ENCODE measurements around the gene PRAMEF1. TPM values are rescaled to one million over a fixed set of nuclear protein-coding genes. Genes with fewer than 3 reads are reported as not detected.
"Not testable (repeated sequence)": the region's sequence is repeated elsewhere in the genome, so short reads cannot be mapped to it uniquely, and the experiment has no call there.

PRAMEF1 gene
- total RNA-seq, 1 experiment from 2014 or later, result not detected

DNA sequence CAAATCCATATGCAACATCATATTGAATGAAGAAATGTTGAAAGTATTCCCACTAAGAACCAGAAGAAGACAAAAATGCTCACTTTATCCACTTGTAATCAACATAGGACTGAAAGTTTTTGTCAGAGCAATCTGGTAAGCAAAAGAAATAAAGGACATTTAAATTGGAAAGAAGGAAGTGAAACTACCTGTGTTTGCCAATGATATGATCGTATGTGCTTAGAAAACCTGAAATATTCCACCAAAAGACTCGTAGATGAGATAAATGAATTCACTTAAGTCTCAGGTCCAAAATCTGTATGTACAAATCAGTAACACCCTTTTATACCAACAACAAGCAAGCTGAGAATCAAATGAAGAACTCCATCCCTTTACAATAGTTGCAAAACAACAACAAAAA is 8.5 kb downstream of the PRAMEF1 start:
- Histone ChIP-seq H3K27me3 (ENCODE audit: control insufficient read depth, insufficient read depth, low read length) (no peaks in the 10 kb centered on the region), H3K4me3 (ENCODE audit: insufficient read depth, low read depth, low read length) (no peak overlapping the region), H3K36me3 (replicated peaks; ENCODE audit: control insufficient read depth, insufficient read depth, low read length) (no peaks in the 10 kb centered on the region)
- no peak for DNase-seq

DNA sequence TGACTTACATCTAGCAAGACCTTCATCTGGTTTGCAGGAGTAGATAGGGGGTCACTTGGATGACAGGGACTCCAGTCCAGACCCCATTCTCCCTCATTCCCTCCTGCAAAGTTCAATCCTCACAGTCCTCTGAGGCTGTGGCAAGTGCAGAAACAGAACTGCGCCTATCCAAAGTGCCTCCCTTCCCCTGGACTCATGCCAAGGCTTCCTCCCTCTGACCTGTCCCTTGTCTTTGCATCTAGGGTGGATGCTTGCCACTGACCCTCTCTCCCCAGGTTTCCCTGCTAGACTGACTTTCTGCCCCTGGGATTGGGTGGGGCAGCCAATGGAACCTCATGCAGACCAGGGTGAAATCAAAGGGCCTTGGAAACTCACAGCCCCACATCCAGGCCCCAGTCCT is 18.7 kb downstream of the PRAMEF1 start:
- H3K36me3 ChIP-seq (replicated peaks; ENCODE audit: control insufficient read depth, insufficient read depth, low read length), result no peaks in the 10 kb centered on the region
- no peaks in the 10 kb centered on the region for H3K27me3 ChIP-seq (ENCODE audit: control insufficient read depth, insufficient read depth, low read length)
- no peak overlapping the region for H3K4me3 ChIP-seq (ENCODE audit: insufficient read depth, low read depth, low read length)
- DNase-seq, result no peak

GRCh38 chr1:12810691-12811408 is 19.7 kb downstream of the PRAMEF1 start:
- no peak for DNase-seq
- no peaks in the 10 kb centered on the region for H3K36me3 ChIP-seq (replicated peaks; ENCODE audit: control insufficient read depth, insufficient read depth, low read length)
- H3K27me3 ChIP-seq (ENCODE audit: control insufficient read depth, insufficient read depth, low read length), result no peaks in the 10 kb centered on the region
- no peak overlapping the region for H3K4me3 ChIP-seq (ENCODE audit: insufficient read depth, low read depth, low read length)

GRCh38 chr1:12811409-12811784 is 20.2 kb downstream of the PRAMEF1 start:
- Histone ChIP-seq H3K27me3 (ENCODE audit: control insufficient read depth, insufficient read depth, low read length) (no peaks in the 10 kb centered on the region), H3K36me3 (replicated peaks; ENCODE audit: control insufficient read depth, insufficient read depth, low read length) (no peaks in the 10 kb centered on the region), H3K4me3 (ENCODE audit: insufficient read depth, low read depth, low read length) (no peak overlapping the region)
- DNase-seq, result no peak

GRCh38 chr1:12819061-12819460 is 27.9 kb downstream of the PRAMEF1 start:
- H3K4me3 ChIP-seq (ENCODE audit: insufficient read depth, low read depth, low read length); H3K27me3 ChIP-seq (ENCODE audit: control insufficient read depth, insufficient read depth, low read length); H3K36me3 ChIP-seq (replicated peaks; ENCODE audit: control insufficient read depth, insufficient read depth, low read length); DNase-seq: not testable (repeated sequence)

- H3K4me3 ChIP-seq (ENCODE audit: insufficient read depth, low read depth, low read length); H3K27me3 ChIP-seq (ENCODE audit: control insufficient read depth, insufficient read depth, low read length); DNase-seq; H3K36me3 ChIP-seq (replicated peaks; ENCODE audit: control insufficient read depth, insufficient read depth, low read length): not testable (repeated sequence)
These were observed 40.1 kb downstream of the PRAMEF1 start, which contains the start of gene PRAMEF11 for GRCh38 chr1:12831310-12831709. Gene PRAMEF11, minus strand, starts transcription at chr1:12831410. Its CDS starts 2,621 bp downstream, at chr1:12828789.

DNA sequence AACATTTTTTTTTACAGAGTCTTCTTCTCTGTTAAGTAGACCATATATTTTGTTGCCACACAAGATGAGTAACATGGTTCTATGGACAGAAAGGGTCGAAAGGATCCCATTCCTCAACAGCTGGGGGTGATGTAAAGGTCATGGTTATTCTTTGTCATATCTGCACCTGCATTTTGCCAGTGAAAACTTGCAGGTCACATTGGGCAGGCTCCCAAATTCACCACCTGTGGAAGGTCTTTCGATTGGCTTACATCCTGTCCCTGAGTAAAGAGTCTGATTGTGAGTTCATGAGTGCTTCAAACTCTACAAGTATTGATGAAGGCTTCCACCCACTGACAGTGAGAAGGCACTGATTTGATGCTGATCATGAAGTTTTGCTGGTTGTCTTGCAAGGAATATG is 42.1 kb downstream of the PRAMEF1 start:
- not testable (repeated sequence) for H3K36me3 ChIP-seq (replicated peaks; ENCODE audit: control insufficient read depth, insufficient read depth, low read length); DNase-seq; H3K27me3 ChIP-seq (ENCODE audit: control insufficient read depth, insufficient read depth, low read length); H3K4me3 ChIP-seq (ENCODE audit: insufficient read depth, low read depth, low read length)

Other genes starting within 250 kb of the PRAMEF1 start
- 17.7 and 26.2 TPM in 2 replicates for gene DHRS3, start 173.2 kb upstream of the PRAMEF1 start, total RNA-seq (2014; rRNA removed; shearing (Covaris generic))
- not detected in 2 replicates for gene AADACL4, start 147.3 kb upstream of the PRAMEF1 start, total RNA-seq (2014; rRNA removed; shearing (Covaris generic))
- gene AADACL3, start 75.3 kb upstream of the PRAMEF1 start, total RNA-seq (2014; rRNA removed; shearing (Covaris generic)), result 0.22 and 0.28 TPM in 2 replicates
- not detected in 2 replicates for gene CFAP107, start 45.2 kb upstream of the PRAMEF1 start, total RNA-seq (2014; rRNA removed; shearing (Covaris generic))
- not detected in 2 replicates for gene PRAMEF12, start 17.7 kb upstream of the PRAMEF1 start, total RNA-seq (2014; rRNA removed; shearing (Covaris generic))
- gene PRAMEF11, start 40.0 kb downstream of the PRAMEF1 start, total RNA-seq (2014; rRNA removed; shearing (Covaris generic)), result not detected in 2 replicates
- gene HNRNPCL1, start 57.3 kb downstream of the PRAMEF1 start, total RNA-seq (2014; rRNA removed; shearing (Covaris generic)), result not detected in 2 replicates
- not detected in 2 replicates for gene PRAMEF2, start 65.7 kb downstream of the PRAMEF1 start, total RNA-seq (2014; rRNA removed; shearing (Covaris generic))
- gene PRAMEF4, start 94.8 kb downstream of the PRAMEF1 start, total RNA-seq (2014; rRNA removed; shearing (Covaris generic)), result not detected in 2 replicates
- gene PRAMEF10, start 106.9 kb downstream of the PRAMEF1 start, total RNA-seq (2014; rRNA removed; shearing (Covaris generic)), result not detected in 2 replicates
- not detected in 2 replicates for gene PRAMEF7, start 125.2 kb downstream of the PRAMEF1 start, total RNA-seq (2014; rRNA removed; shearing (Covaris generic))
- gene PRAMEF6, start 156.2 kb downstream of the PRAMEF1 start, total RNA-seq (2014; rRNA removed; shearing (Covaris generic)), result not detected in 2 replicates

Measured in H7 (cell line).